ENCODE results near the gene LDLRAD1.
"Not testable (repeated sequence)": the region's sequence is repeated elsewhere in the genome, so short reads cannot be mapped to it uniquely, and the experiment has no call there.

The LDLRAD1 gene

DNA sequence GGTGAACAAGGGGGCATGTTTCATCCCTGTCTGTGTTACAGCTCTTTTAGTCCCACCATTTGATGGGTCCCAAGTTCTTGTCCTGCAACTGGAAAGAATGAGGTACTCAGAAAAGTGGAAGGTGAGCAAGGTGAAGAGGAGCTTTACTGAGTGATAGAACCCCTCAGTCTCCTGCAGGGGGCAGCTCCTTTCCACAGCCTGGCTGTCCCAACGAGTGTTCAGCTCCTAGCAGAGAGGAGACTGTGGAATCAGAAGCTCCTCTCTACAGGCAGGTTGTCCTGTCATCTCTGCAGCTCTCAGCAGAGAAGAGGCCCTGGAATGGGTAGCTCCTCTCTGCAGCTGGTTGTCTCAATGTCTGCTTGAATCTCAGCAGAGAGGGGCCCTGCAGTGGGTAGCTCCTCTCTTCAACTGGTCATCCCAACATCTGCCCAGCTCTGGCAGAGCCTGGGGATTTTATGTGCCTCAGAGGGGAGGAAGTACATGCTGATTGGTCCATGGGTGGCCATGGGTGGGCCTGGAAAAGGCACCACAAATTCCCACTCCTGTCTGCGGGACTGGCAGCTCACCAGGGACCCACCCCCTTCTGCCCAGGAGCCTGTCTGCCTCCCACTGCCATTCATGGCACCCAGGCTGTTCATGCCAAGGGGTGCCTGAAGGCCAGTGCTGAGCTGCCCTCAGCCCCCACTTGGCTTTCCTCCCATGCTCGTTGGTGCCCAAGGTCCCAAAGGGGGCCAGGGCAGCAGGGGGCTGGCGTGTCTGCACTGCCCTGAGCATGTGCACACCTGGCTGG lies 25.7 kb downstream of the LDLRAD1 start:
- DNase-seq: no peak

DNA sequence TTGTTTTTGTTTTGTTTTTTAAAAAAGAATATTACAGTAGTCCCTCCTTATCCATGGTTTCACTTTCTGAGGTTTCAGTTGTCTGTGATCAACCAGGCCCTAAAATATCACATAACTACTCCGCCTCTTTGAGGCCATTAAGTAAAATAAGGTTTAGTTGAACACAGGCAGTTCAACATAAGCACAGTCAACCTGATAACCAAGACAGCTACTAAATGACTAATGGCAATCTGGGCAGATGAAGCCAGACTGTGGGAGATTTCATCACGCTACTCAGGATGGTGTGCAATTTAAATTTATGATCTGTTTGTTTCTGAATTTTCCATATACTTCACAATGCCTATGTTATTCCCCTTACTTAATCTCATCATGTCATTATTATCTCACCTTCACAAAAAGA lies 30.1 kb downstream of the LDLRAD1 start:
- no peak for DNase-seq

DNA sequence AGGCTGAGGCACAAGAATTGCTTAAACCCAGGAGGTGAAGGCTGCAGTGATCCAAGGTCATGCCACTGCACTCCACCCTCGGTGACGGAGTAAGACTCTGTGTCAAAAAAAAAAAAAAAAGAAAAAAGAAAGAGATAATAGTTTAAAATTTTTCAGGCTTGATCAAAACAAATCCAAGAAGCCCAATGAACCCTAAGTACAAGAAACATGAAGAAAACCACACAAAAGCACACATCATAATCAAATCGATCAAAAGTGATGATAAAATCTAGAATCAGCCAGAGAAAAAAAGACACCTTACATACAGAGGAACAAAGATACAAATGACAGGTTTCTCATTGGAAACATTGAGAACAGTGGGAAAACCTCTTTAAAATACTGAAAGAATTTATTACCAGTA lies 31.5 kb downstream of the LDLRAD1 start:
- no peak for DNase-seq

DNA sequence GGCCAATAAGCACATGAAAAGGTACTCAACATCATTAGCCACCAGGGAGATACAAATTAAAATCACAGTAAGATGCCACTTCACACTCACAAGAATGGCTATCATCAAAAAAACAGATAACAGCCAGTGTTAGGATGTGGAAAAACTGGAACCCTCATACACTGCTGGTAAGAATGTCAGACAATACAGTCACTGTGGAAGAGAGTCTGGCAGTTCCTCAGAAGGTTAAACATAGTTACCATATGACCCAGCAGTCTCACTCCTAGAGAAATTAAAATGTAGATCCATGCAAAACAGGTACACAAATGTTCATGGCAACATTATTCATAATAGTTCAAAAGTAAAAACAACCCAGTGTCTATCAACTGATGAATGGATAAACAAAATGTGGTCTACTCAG lies 33.3 kb downstream of the LDLRAD1 start:
- no peak for DNase-seq

DNA sequence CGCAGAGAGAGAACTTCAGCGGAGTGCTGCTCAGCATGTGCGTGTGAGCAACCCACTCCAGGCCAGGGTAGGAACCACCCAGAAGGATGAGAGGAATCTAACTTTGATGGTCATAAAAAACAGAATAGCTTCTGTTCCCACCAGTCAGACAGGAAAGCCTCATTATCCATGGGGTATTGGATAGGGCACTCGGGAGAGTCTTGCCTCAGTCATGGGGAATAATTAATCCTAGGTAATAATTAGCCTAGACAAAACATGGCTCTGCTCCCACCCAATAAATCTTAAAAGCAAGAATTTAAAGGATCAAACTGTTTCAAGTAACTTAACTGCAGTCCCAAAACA lies 35.3 kb downstream of the LDLRAD1 start:
- no peak for DNase-seq

DNA sequence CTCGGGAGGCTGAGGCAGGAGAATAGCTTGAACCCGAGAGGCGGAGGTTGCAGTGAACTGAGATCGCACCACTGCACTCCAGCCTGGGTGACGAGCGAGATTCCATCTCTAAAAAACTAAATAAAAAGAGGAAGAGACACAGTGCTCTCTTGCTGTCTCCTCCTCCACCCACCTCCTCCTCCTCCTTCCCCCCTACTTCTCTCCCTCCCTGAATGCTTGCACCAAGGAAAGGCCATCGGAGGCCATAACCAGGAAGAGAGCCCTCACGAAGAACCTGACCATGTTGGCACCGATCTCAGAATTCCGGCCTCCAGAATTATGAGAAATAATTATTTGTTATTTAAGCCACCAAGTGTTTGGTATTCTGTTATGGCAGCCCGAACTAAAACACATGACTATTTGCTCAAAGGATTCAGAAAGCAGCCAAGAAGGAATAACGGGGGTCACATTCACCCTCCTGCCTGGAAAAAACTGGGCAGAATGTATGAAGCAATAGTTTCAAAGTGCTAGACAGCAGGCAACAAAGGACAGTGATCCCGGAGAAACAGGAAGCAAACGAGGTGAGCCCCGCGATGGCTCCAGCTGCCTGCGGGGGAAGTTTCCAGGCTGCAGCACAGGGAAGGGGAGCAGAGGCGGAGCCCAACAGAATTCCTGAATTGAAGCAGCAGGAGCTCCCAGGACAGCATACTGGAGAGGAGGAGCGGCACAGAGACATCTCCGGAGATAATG lies 35.8 kb downstream of the LDLRAD1 start:
- no peak for DNase-seq

DNA sequence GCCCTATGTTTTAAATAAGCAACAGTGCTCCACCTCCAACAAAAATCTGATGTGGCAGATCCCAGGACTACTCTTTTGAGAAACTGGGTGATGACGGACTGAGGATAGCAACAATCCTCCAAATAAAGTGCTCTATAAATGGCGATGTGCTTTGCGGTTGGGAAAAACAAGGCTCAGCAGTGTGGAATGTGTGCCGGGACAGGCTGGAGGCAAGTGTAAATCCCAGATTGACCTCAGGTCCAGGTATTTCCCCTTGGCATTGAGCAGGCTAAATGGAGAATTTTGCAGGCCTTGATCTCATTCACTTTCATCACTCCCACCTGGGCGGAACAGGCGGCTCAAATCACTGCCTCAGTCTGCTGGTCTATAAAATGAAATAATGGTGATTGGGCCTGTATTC lies 36.8 kb downstream of the LDLRAD1 start:
- no peak for DNase-seq

DNA sequence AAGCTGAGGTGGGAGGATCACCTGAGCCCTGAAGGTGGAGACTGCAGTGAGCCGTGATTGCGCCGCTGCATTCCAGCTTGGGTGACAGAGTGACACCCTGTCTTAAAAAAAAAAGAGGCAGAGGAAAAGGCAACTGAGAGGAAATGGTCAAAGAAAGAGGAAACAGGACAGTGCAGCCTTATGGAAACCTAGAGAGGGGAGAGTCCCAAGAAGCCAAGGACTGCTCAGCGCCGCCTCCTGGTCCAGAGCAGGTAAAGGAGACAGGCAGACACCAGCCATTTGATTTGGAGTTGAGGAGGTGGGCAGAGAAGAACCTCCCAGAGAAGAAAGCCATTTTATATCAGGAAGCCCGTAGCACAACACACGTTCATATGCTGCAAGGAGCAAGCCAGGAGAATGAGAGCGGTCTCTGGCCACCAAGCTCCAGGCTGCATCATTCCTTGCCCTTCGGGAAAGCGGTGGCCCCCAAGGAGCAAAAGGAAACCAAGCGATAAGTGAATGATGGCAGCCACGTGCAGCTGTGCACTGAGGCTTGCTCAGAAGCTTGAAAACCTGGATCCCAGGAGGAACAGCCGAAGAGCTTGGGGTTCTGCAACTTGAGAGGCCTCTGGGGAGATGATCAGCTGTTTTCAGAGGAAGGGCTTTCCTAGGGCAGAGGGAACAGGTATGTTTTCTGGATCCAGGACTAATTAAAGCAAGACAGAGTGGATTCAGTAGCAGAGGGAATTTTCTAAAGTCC lies 38.1 kb downstream of the LDLRAD1 start:
- DNase-seq: no peak

DNA sequence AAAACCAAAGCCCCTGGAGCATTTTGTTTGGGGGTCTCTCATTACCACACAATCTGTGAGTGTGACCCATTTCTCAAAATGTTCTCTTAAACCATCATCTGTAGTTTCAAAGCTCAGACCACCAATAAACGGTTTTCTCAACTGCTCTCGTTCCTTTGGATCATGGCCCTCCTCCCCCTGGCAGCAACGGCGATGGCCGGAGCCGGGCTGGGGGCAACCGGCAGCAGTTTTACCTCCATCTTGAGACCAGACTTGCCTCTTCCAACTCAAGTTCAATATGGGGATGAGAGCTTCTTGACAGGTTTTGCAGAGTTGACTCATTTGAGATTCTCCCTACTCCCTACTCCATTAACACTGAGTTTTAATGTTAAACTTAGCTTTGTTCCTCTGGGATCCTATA lies 42.1 kb downstream of the LDLRAD1 start:
- DNase-seq: no peak

DNA sequence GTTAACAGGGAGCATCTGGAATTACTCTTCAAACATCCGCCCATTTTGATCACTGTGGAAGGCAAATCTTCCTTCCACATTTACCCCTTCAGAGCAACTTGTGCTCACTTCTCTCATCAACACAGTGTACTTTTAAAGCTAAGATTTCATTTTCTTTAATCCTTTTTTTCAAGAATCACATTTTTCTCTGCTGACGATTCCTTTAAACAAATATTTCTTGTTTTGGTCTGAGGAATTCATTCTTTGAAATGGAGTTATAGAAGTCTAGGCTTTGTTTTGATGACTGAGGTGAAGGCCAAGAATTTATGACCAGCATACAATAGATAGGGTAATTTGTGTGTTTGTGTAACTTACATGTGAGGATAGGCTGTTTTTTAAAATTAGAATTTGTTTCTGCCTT lies 46.3 kb downstream of the LDLRAD1 start:
- no peak for DNase-seq

DNA sequence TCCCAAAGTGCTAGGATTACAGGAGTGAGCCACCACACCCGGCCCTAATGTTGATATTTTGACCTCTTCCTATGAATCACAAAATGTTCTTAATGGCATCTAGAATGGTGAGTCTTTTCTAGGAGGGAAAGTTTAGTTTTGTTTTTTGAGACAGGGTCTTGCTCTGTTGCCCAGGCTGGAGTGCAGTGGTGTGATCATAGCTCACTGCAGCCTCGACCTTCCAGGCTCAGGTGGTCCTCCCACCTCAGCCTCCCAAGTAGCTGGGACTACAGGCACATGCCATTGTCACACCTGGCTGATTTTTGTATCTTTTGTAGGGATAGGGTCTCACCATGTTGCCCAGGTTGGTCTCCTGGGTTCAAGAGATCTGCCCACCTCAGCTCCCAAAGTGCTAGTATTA lies 48.7 kb downstream of the LDLRAD1 start:
- not testable (repeated sequence) for DNase-seq

DNA sequence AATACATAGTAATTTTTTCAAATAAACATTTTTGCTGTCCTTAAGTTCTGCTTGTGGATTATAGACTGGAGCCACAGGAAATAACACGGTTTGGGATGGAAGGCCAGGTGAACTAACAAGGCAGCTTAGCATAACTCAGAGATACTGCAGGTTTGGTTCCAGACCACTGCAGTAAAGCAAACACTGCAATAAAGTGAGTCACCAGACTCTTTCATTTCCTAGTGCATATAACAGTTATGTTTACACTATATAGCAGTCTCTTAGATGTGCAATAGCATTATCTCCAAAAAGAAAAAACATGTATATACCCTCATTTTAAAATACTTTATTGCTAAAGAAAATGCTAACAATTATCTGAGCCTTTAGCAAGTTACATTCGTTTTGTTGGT lies 49.9 kb downstream of the LDLRAD1 start:
- no peak for DNase-seq

DNA sequence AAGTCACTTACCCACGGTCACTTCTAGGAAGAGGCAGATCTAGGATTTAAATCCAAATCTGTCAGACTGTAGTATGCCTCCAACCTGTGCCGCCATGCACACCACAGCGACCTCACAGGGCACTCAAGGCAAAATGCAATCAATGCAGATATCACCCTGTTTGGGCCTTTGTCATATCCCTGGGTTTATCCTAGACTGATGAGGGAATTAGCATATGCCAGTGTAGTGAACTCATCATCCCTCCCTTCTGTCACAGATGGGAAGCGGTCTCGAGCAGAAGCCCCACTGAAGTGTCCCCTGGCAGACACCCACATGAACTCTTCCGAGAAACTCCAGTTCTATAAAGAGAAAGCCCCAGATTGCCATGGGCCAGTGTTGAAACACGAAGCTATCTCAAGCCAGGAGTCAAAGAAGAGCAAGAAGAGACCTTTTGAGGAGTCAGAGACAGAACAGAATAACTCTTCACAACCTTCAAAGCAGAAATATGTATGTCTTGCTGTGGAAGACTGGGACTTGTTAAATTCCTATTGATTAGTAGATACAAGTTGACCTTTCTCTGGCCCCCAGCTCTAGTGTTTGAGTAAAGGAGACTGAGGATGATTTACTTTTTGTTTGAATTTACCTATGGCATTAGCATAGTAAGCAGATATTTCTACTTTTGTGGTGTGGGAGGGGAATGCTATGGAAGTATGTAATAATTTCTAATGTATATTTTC lies 50.4 kb downstream of the LDLRAD1 start:
- DNase-seq: no peak

DNA sequence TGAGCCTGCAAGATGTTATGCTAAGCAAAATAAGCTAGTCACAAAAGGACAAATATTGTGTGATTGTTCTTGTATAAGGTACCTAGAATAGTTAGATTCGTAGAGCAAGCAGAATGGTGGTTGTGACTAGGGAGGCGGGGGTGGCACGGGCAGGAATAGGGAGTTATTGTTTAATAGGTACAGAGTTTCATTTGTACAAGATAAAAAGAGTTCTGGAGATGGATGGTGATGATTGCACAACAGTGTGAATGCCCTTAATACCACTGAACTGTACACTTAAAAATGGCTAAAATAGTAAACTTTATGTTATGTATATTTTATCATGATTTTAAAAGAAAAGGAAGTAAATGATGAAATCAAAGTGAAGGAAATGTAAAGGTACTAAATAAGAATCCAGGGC lies 51.2 kb downstream of the LDLRAD1 start:
- DNase-seq: no peak

DNA sequence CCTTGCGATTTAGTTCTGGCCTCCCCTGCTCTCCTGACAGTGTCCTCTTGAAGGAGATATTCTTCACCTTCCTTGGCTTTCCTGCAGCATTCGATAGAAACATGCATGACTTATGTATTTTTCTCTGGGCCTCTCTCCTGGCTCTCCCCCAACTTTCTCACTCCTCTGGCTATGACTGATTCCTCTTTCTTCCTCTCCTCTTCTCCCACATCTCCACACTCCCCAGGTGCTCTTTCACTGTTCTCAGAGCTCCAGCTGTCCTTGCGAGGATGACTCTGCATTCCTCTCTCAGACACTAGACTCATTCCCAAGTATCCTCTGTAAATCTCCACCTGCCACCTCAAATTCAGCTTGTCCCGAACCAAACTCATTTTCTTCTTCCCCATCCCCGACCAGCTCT lies 53.9 kb downstream of the LDLRAD1 start:
- no peak for DNase-seq

DNA sequence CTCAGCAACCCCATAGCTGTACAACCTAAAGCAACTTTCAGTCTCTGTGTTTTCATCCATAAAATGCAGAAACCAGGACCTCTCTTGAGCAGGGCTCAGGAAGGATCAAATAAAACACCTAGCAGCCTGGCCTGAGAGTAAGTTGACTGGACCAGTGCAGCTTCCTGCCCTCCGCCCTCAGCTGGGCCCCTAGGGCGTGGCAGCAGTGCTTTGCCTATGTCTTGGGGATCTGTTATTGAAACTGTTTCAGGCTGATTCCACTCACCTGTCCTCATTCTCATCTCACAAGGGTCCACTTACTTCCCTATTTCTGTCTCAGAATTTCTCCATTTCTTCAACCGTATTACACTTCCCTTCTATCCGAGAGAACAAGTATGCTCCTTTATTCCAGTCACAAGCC lies 54.5 kb downstream of the LDLRAD1 start:
- DNase-seq: no peak

DNA sequence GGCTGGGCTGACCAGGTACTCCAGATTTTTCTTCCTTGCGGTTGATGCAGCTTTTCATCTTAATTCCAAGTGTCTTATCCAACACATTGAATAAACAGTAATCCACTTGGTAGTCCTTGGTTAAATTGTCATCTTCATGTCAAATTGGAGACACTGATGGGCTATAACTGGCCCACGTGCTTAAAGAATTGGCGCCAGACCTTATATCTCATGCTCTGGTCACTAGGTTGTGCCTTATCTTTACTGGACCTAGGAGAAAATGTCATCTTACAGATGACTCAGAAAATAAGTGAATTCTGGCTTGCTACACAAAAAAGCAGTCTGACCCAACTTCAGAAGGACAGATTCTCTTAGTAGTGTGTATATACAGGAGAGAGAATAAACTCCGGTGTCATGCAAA lies 55.6 kb downstream of the LDLRAD1 start:
- DNase-seq: no peak

DNA sequence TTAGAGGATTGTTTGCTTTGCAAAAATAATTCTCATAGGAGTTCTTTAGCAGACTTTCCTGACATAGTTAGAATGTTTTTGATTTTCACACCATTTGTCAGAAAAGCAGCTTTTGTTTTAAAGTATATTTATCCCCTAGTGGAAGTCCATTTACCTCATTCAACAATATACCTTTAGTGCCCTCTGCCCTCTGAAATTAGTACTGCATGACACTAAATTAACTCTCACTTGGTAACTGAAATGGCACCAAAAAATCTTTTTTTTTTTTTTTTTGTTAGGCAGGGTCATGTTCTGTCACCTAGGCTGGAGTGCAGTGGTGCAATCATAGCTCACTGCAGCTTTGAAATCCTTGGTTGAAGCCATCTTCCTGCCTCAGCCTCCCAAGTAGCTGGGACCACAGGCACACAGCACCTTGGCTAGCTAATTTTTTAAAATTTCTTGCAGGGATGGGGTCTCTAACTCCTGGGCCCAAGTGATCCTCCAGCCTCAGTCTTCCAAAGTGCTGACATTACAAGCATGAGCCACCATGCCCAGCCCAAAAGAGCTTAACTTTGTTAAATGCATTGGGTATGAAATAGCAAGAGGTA lies 58.2 kb downstream of the LDLRAD1 start:
- peak; percentile 5 for DNase-seq
